ENCODE results near the gene EDC4. TPM values are rescaled to one million over a fixed set of nuclear protein-coding genes. Genes with fewer than 3 reads are reported as not detected.

EDC4 gene
- total RNA-seq, 3 donors from 2014 or later, result 58.3 to 82.0 (median 64.6) TPM

DNA sequence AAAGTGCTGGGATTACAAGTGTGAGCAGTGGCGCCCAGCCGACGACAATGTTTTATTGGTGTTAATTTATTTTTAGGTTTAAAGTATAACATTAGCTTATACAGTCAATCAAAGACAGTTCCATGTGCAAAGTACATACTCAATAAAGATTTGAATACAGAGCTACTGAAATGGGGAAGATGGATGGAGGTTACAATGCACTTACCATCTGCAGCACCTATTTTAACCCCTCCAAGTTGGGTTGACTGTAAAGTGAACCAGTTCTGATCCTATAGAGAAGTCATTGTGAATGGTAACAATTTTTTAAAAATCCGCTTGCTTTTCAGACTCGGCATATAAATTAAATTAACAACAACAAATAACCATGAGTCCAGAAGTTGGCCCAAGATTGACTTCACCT is 19.5 kb downstream of the EDC4 start:
- no peaks in the 10 kb centered on the region for H3K9me3 ChIP-seq
- no peak for TF ChIP-seq CTCF (IDR thresholded peaks at IDR 0.05)
- no peaks in the 10 kb centered on the region for H3K36me3 ChIP-seq (ENCODE audit: low read depth)
- no peak for ATAC-seq
- intact Hi-C loops (cut with DNase I, micrococcal nuclease), result no loop called here
- peaks cover 26% of the 10 kb centered on the region for H3K4me1 ChIP-seq (ENCODE audit: low read depth)
- no peak for DNase-seq
- H3K4me3 ChIP-seq, result no peak overlapping the region

DNA sequence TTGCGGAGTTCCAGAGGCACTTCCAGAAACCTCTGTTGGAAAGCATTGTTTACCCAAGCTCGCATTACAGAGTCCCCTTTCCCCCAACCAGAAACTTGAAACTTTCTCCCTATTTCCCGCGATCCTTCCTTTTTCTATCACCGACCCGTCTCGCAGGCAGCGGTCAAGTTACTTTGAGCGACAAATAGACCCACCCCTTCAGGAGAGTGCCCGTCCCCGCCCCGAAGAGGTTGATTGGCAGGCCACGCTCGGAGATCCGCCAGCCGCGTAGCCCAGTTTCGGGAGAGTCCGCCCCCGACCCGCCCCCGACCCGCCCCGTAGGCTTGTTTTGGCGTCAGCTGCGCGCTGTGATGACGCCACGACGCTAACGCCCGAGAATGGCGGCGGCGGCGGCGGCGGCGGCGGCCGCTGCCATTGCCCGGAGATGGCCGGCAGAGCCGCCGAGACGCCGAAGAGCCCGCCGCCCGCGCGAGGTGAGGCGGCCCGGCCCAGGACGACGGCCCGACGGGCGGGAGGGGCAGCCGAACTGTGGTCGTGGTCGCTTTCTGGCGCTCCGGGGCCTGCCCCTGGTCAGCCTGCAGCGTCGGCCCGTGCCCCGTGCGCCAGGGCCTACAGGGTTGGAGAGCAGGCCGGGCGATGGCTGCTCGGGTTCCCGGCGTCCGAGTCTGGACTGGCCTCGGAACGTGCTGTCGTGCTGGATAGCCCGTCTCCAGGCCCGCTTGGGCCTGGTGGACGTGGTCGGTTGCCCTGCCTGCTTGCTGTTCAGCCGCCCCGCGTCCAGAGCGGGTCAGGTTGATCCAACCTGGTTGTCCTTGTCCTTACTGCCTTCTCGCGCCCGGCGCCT is 20.3 kb downstream of the EDC4 start, which contains the start of gene PSKH1:
TSS of gene PSKH1 (plus strand) at position 356 of the 844 bp plus-strand sequence. CDS start 15,496 bp downstream, outside the sequence.
- no peak for TF ChIP-seq CTCF (IDR thresholded peaks at IDR 0.05)
- no peaks in the 10 kb centered on the region for H3K9me3 ChIP-seq
- peak; percentile 97 to 98 (median 98) for DNase-seq
- no peaks in the 10 kb centered on the region for H3K36me3 ChIP-seq (ENCODE audit: low read depth)
- peak within 1 kb of the TSS; percentile 93 for H3K4me3 ChIP-seq
- intact Hi-C loops (cut with DNase I, micrococcal nuclease), result no loop called here
- peaks cover 33% of the 10 kb centered on the region for H3K4me1 ChIP-seq (ENCODE audit: low read depth)
- peak; percentile 96 for ATAC-seq

- DNase-seq, result peak in 1 of 3 donors; percentile 57
- peak; percentile 66 for ATAC-seq
- intact Hi-C loops (cut with DNase I, micrococcal nuclease), result no loop called here
- Histone ChIP-seq H3K36me3 (ENCODE audit: low read depth) (no peaks in the 10 kb centered on the region), H3K4me3 (peak overlapping the region; percentile 93), H3K9me3 (no peaks in the 10 kb centered on the region), H3K4me1 (ENCODE audit: low read depth) (peaks cover 33% of the 10 kb centered on the region)
- TF ChIP-seq CTCF (IDR thresholded peaks at IDR 0.05), result no peak
Observed at GRCh38 chr16:67893743-67894399, 21.0 kb downstream of the EDC4 start.

DNA sequence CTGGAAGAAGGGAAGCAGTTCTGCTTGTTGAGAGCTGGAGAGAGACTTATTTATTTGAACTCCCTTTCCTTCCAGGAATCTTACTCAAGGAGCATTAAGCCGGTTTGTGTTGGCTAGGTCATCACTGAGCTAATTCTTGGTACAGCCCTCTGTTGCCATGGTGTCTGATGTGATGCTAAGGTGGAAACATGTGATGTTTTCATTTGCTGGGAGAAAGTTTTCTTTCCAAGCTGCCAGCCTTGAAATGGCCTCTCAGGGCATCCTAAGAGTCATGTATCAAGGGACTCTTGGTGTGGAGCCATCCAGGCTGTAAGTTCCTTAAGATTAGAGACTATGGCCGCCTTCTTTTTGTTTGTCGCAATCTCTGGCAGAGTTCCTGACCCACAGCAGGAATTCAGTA is 24.4 kb downstream of the EDC4 start:
- Histone ChIP-seq H3K4me3 (no peak overlapping the region), H3K9me3 (no peaks in the 10 kb centered on the region), H3K36me3 (ENCODE audit: low read depth) (no peaks in the 10 kb centered on the region), H3K4me1 (ENCODE audit: low read depth) (peaks cover 35% of the 10 kb centered on the region)
- no peak for TF ChIP-seq CTCF (IDR thresholded peaks at IDR 0.05)
- ATAC-seq (no peak), DNase-seq (no peak)
- intact Hi-C loops (cut with DNase I, micrococcal nuclease), result no loop called here

- ATAC-seq (peak; percentile 91), DNase-seq (peak in 2 of 3 donors; percentile 47 to 52)
- peaks cover 12% of the 10 kb centered on the region for H3K4me1 ChIP-seq (ENCODE audit: low read depth)
- H3K9me3 ChIP-seq, result no peaks in the 10 kb centered on the region
- no peaks in the 10 kb centered on the region for H3K36me3 ChIP-seq (ENCODE audit: low read depth)
- intact Hi-C loops (cut with DNase I, micrococcal nuclease), result no loop called here
- H3K4me3 ChIP-seq, result no peak overlapping the region
- TF ChIP-seq CTCF (IDR thresholded peaks at IDR 0.05), result no peak
Observed at GRCh38 chr16:67901734-67902133, 28.9 kb downstream of the EDC4 start.
